ENCODE measurements around the gene MICAL3.

Gene MICAL3

GRCh38 chr22:17845790-17846189, 178.6 kb downstream of the MICAL3 start:
- DNase-seq (ENCODE audit: low read depth), result no peak
- no peak for TF ChIP-seq CTCF (IDR thresholded peaks at IDR 0.05; ENCODE audit: control insufficient read depth, extremely low read depth, insufficient read depth)
- no peak overlapping the region for H3K4me3 ChIP-seq (ENCODE audit: low read depth, low read length)

GRCh38 chr22:17845327-17845726, 179.0 kb downstream of the MICAL3 start:
- no peak for TF ChIP-seq CTCF (IDR thresholded peaks at IDR 0.05; ENCODE audit: control insufficient read depth, extremely low read depth, insufficient read depth)

GRCh38 chr22:17844150-17844549, 180.2 kb downstream of the MICAL3 start:
- no peak for TF ChIP-seq CTCF (IDR thresholded peaks at IDR 0.05; ENCODE audit: control insufficient read depth, extremely low read depth, insufficient read depth)
- no peak for DNase-seq (ENCODE audit: low read depth)
- no peak overlapping the region for H3K4me3 ChIP-seq (ENCODE audit: low read depth, low read length)

More at GRCh38 chr22:17845327-17845726, 179.0 kb downstream of the MICAL3 start:
- no peak for DNase-seq (ENCODE audit: low read depth)
- H3K4me3 ChIP-seq (ENCODE audit: low read depth, low read length), result no peak overlapping the region

- no peak for DNase-seq (ENCODE audit: low read depth)
- no peak for TF ChIP-seq CTCF (IDR thresholded peaks at IDR 0.05; ENCODE audit: control insufficient read depth, extremely low read depth, insufficient read depth)
- no peak overlapping the region for H3K4me3 ChIP-seq (ENCODE audit: low read depth, low read length)
These were observed 182.0 kb downstream of the MICAL3 start for GRCh38 chr22:17842386-17842785.

GRCh38 chr22:17841836-17842235, 182.5 kb downstream of the MICAL3 start:
- no peak for TF ChIP-seq CTCF (IDR thresholded peaks at IDR 0.05; ENCODE audit: control insufficient read depth, extremely low read depth, insufficient read depth)
- DNase-seq (ENCODE audit: low read depth), result no peak

GRCh38 chr22:17838180-17838865, 186.0 kb downstream of the MICAL3 start:
- H3K4me3 ChIP-seq (ENCODE audit: low read depth, low read length), result no peak overlapping the region
- no peak for TF ChIP-seq CTCF (IDR thresholded peaks at IDR 0.05; ENCODE audit: control insufficient read depth, extremely low read depth, insufficient read depth)
- no peak for DNase-seq (ENCODE audit: low read depth)

More at GRCh38 chr22:17841836-17842235, 182.5 kb downstream of the MICAL3 start:
- no peak overlapping the region for H3K4me3 ChIP-seq (ENCODE audit: low read depth, low read length)
